Activated CD4-positive, alpha-beta T cell treated with anti-CD3 and anti-CD28 coated beads, Interleukin-2, amount 50 U/mL, for 48 hours (primary cell): ENCODE data around the gene TREML1.
"Not testable (repeated sequence)": the region's sequence is repeated elsewhere in the genome, so short reads cannot be mapped to it uniquely, and the experiment has no call there.

Experiments
- DNase-seq, 2 experiments: peaks; one replicate each; pipeline ENCODE4 v3.0.0-alpha.2; 2020

TREML1 gene

DNA sequence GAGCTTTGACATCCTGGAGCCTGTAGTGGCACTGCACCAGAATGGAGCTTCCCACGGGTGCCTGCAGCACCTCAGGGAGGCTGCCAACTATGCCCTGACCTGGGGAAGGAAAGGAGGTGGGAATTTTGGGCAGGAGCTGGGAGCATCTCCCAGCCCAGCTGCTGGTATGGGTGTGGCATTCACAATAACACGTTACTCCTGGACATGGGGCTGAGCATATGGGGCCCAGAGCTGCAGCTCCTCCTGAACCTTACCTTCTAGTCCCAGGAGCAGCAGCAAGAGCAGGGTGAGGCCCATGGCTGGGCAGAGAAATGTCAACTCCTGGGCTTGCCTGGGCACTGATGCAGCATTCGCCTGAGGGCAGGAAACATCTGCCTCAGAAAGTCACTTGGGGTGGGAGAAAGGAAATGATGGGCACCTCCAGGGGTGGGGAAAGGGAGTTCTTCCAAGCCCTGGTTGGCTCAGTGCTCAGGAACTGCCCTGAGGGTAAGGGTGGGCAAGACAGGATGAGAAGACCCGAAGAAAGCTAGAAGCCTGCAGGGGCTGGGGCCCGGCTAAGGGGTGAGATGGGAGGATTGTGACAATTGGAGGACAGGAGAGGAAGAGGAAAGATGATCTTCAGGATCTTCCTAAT is at the start of gene TREML1:
TREML1 (minus strand) TSS at position 356 of the 634 bp plus-strand sequence; CDS start at position 297, 59 bp downstream.
- no peak for DNase-seq

- DNase-seq: no peak
Observed at GRCh38 chr6:41201764-41202173, 47.6 kb upstream of the TREML1 start.

DNA sequence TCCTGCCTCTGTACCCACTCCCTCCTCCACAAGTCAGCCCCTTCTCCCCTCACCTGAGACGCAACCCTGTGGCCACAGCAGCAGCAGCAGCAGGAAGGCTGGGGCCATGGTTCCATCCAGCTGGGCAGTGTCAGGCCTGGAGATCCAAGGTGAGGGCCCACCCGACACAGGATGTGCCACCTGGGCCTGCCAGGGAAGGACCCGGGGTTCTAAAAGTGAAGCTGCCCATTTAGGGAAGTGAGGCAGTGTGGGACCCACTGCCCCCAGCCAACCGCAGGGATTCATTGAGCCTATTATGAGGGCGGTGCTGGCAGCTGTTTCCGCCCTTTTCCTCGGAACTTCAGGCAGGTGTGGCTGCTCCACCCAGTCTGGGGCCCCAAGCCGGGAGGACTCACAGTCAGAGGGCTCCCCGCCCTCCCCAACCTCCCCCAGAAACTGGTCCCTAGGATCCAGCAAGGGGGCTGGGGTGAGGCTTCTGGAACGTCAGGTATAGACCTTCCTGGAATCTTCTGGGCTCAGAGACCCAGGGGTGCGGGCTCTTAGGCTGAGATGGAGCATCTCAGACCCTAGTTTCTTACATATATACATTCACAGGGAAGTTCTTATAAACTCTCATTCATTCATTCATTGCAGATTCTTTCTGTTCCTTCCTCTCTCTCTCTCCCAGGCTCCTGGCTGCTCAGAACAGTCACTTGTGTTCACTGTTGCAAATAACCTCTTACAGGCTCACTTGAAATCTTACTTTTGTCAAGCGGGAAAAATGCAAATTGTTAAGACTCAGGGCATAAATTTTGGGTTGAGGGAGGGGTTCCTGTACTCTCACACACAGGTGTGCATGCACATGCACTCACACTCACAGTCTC is 47.0 kb upstream of the TREML1 start, which contains the start of gene TREML2:
TREML2 (minus strand) TSS at position 249 of the 863 bp plus-strand sequence; CDS start at position 108, 141 bp downstream.
- DNase-seq: peak; percentile 34 to 43

GRCh38 chr6:41200296-41200900 is 46.3 kb upstream of the TREML1 start:
- peak; percentile 51 to 68 for DNase-seq

- DNase-seq: peak; percentile 29 to 51
Observed at GRCh38 chr6:41199552-41200246, 45.6 kb upstream of the TREML1 start.

DNA sequence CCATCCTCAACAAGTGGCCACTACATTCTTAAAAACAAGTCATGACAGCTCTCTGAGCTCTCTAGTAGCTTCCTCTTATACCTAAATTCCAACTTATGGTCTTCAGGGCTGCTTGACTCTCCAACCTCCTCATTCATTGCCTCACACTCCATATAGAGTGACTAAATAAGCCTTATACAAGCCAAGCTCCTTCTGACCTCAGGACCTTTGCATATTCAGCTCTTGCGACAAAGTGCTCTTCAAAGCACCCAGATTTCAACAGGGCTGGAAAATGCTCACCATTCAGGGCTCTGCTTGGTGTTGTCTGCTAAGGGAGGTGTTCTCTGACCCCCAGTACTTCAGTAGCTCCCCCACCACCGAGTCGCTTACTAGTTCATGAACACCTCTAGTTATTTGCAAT is 43.1 kb upstream of the TREML1 start:
- no peak for DNase-seq

DNA sequence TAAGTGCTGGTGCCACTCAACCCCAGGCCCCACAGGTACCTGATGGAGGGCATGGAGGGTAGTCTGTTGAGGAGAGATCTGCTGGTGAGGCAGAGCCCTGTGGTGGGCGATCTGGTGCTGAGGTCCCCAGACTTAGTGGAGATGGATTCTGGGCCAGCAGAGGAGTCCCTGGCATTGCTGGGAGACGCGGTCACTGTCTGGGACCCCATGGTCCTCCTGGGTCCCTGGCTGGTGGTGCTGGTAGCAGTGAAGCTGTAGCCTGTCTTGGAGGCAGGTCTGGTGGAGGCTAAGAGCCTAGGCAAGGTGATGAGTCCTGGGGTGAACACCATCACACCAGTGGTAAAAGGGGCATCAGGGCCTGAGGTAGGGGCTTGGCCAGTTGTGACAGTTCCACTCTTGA is 40.2 kb upstream of the TREML1 start:
- no peak for DNase-seq

GRCh38 chr6:41193884-41194283 is 39.7 kb upstream of the TREML1 start:
- DNase-seq: no peak

DNA sequence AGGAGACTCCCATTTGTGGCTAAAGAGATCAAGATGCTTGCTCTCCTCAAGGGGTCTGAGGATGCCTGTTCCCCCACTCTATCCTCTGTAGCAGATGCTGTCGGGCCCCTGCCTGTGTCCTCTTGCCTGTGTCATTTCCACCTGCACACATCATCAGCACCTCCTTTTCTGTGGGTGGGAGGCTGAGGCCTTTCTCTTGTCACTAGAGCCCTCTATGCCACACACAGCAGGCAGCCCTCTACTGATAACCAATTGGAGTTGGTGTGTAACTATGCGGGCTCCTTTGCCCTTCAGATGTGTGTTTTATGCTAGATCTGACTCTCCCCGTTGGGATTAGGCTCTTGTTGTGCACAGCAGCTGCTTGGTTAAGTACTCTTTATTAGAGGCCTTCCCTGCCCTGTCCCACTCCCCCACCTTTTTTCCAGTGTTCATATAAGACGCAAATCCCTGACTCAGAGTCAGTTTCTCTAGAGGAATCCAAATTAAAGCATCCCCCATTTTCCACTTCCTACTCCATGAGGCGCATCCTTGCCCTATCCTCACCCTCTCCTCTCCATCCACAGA is 39.1 kb upstream of the TREML1 start:
- no peak for DNase-seq

- DNase-seq: peak; percentile 52 to 60
Observed at GRCh38 chr6:41191569-41191968, 37.4 kb upstream of the TREML1 start.

GRCh38 chr6:41190791-41191190 is 36.6 kb upstream of the TREML1 start:
- DNase-seq: no peak

GRCh38 chr6:41189967-41190366 is 35.8 kb upstream of the TREML1 start:
- DNase-seq: no peak

DNA sequence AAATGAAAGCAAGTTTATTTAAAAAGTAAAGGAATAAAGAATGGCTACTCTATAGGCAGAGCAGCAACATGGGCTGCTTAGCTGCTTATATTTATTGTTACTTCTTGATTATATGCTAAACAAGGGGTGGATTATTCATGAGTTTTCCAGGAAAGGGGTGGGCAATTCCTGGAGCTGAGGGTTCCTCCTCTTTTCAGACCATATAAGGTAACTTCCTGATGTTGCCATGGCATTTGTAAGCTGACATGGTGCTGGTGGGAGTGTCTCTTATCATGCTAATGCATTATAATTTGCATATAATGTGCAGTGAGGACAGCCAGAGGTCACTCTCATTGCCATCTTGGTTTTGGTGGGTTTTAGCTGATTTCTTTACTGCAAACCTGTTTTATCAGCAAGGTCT is 34.9 kb upstream of the TREML1 start:
- DNase-seq: not testable (repeated sequence)

- no peak for DNase-seq
Observed at GRCh38 chr6:41187924-41188886, 34.1 kb upstream of the TREML1 start.

GRCh38 chr6:41186031-41186562 is 31.9 kb upstream of the TREML1 start:
- no peak for DNase-seq

GRCh38 chr6:41184761-41185160 is 30.6 kb upstream of the TREML1 start:
- no peak for DNase-seq

DNA sequence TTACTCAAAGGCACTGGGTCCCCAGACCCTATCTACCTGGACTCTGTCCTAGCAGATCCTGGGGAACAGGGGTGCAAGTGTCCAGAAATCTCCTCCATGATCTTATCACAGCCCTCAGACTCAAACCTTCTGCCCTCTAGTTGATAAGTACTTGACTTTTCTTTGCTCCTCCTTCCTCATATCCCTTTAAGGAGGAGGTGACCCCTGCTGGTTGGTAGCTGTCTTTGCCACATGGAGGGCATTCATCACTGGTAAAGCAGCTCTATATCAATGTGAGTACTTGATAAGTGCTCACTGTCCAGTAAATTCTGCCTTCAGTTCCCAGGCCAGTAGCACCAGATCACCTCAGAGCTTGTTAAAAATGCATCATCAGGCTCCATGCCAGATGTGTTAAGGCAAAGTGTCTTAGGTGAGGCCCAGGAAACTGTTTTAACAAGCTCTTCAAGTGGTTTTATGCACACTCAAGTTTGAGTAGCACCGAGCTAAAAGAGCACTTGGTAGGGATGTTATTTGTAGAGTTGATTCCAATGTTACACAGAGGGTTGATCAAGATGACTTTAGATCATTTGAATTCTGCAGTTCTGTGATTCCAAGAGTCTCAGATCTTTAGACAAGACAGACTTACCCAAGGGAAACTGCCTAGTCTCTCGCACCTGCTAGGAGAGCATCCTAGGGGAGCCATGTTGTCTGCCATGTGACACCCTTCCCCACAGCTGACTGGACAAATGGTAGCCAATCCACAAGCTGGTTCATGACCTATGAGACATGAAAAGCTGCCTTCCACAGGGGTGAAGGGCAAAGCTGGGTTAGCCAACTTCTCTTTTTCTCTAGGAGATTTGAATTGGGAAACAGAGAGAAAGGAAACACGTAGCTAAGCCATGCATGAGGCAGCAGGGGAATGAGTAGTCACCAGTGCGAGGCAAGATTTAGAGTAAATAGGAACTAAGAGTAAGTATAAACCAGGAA is 28.2 kb upstream of the TREML1 start:
- DNase-seq: peak; percentile 29 to 56

DNA sequence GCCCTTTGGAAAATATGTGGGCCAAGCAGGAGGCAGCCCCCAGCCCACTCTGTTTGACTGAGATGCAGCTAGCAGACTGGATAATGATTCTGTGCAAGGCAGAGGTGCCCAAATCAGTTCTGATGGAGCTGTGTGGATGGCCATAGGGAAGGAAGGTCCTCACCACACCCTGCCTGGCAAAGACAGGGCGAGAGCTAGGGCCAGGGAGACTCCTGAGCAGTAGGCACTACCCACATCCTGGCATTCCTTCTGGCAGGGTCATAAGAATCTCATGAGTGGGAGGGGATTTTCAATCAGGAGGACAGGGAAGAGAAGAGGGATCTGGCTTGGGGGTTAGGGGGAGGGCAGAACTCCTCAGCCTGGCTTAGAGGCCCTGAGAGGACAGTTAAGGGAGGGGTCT is 27.4 kb upstream of the TREML1 start:
- DNase-seq: no peak

GRCh38 chr6:41179163-41179562 is 25.0 kb upstream of the TREML1 start:
- DNase-seq: no peak

GRCh38 chr6:41177695-41178094 is 23.5 kb upstream of the TREML1 start:
- DNase-seq: no peak
